Astrocyte of the hippocampus (primary cell): ENCODE measurements around the gene TMEM163.
A peak's percentile ranks its signal among the peaks of the same experiment; 100 is the strongest.

Experiments
- DNase-seq: peaks from one replicate; pipeline ENCODE4 v3.0.0; 2011; ENCODE audit warnings: low read depth, low spot score

The TMEM163 gene

DNA sequence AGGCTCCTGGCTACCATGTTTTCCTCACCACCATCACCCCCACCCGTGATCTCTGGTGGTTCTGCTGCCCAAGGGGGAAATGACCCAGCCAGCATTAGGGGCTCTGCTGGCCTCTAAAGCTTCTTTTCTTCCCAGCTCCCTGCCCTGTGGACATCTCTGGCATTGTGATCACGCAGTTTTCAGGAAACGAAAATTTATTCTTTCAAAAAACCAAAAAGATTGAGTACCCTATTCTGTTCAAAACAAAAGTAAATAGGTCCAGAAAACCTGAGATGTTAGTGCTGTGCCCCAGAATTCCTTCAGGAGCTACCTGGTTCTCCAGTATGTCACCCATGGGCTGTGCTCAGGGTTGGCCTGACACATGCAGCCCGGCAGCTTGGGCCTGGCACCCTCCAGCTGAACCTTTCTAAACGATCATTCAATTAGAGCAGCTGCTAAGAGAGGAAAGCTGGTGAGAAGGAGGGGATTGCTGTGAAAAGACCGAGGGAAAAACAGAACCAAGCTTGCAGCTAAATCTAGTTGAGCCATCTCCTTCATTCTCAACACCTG lies 307.4 kb downstream of the TMEM163 start:
- DNase-seq: no peak

DNA sequence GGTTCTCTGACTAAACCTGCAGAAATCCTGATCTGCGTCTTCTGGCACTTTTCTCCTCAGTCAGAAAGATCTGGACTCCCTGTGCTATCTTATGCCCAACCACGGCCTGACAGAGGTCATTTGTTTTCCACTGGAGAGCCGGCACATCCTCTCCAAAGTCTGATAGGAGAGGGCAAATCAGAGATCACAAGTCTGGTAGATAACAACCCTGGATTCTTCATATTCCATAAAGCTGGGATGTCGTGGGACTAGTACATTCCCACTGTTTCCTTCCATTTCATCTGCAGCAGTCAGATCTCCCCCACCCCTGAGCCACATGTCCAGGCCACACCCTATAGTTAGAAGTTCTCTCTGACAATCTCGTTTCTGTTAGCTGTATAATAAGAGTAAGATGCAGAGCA lies 308.0 kb downstream of the TMEM163 start:
- DNase-seq: peak; percentile 39

DNA sequence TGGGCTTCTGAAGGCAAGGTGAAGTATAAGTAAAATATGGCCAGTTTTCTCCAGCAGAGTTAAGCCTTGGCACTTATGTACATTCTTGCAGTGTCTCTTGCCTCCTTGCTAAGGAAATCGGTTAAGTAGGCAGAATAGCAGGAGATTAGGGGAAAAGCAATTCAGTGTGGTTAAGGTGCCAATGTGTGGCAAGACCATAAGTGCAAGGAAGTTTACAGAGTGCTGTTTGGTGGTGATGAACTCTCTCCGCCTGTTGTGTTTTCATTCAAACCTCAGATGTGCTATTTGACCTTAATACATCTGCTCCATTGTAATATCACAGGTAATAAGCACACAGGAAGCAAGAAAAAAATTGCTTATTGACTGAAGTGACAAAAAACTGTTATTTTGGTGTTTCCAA lies 308.8 kb downstream of the TMEM163 start:
- no peak for DNase-seq

DNA sequence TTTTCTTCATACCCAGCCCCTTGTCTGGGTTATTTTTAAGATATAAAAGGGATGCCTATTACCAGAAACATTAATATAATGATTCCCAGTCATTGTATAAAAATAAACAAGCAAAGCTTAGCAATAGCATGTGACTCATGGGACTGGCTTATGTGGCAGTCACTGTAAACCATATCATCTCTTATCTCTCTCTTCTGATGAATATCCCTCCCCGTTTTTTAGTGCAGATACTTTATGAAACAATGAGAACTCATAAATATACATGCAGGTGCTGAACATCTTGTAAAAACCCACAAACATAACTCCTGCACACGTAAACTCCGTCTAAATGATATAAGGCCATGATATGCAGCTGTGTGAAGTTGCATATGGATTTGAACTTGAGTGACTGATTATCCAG lies 310.0 kb downstream of the TMEM163 start:
- no peak for DNase-seq

DNA sequence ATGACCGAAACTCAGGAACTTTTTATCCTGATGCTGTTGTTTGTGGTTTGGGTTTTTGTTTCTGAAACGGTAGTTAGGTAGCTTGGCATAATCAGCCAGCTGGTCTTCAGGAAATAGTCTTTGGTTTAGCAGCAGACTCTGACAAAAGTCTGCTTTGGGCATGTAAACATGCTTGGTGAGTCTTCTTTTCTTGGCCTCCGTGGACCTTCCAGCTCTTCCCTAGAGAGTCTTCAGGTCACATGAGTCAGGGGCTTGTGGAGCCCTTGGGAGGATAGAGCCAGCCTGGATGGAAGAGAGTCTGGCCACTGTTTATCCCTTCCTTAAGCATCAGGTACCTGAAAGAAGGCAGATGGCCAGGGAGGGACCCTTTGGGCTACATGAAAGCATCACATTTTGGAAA lies 310.4 kb downstream of the TMEM163 start:
- no peak for DNase-seq

DNA sequence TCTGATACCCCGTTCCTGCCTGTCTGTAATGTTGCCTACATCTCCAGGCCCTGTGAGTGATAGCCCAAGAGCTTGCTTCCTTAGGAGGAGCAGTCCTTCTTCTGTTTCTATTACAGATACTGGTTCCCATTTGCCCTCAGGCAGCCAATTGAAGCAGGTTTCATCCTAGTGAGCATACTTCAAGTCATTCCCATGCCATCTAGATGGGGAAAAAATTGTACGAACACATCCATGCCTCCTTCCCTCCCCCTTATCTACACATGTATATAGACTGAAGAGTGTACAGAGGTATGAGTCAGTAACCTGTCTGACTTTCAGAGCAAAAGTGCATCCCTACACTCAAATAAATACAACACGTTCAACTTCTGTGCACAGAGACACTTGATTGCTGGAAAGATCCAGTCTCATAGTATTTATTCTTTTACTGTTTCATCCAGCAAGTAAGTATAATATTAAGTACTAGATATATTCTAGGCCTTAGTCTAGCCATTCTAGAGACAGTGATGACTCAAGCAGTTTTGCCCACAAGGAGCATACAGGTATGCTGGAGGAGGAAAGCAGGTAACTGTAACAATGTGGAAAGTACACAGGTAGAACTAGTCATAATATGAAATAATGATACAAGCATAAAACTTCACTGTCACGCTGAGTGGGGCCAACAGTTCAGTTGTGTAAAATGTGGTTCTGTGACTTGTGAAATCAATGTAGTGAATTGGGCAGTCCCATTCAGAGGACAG lies 311.5 kb downstream of the TMEM163 start:
- no peak for DNase-seq

GRCh38 chr2:134406736-134407135 lies 312.1 kb downstream of the TMEM163 start:
- no peak for DNase-seq

DNA sequence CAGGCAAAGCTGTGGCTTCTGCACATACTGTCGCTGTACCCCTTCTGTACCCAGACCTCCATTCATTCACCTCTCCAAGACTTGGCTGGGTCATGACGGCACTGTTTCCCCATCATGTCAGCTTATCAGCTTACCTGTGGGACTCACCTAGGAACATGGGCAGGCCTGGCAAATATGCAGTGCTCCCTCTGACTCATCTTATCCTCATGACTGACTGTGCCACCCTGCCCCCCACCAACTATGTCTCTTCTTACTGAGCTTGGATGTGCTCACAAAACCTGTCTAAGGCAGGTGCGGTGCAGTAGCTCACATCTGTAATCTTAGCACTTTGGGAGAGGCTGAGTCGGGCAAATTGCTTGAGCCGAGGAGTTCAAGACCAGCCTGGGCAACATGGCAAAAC lies 312.5 kb downstream of the TMEM163 start:
- no peak for DNase-seq
